Measurements from ENCODE around the gene CLTC.

Gene CLTC

DNA sequence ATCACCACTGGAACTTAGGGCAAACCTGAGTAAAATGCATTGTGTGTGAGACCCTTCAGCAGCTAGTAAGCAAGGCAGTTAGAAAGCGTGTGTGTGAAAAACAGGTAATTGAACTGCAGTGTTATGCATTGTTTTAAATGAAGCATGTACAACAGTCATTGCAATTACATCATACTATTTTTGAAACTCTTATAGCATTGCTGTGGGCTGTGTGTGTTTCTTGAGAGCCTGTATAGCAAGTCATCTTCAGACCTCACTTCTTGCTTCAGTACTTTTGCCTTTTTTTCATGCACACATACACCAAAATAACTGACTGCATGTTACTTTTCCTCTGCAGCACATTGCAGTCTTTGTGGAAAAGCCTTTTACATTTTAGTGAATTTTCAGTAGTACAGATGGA is 68.3 kb downstream of the CLTC start:
- DNase-seq = no peak

GRCh38 chr17:59688496-59688895 is 68.8 kb downstream of the CLTC start:
- DNase-seq = no peak

- no peak for DNase-seq
Observed at GRCh38 chr17:59693582-59693981, 73.9 kb downstream of the CLTC start.

DNA sequence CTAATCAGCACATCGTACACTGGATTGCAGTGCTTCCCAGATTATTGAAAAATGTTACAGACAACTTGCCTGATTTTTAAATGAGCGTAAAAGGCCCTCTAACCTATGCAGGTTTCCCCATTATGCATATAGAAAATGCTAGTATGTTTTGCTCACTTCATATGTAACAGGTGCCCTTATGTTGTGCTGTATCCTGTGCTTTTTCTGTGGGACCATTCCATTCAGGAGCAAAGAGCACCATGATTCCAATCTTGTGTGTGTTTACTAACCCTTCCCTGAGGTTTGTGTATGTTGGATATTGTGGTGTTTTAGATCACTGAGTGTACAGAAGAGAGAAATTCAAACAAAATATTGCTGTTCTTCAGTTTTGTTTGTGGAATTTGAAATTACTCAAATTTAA is 74.6 kb downstream of the CLTC start:
- DNase-seq = no peak

DNA sequence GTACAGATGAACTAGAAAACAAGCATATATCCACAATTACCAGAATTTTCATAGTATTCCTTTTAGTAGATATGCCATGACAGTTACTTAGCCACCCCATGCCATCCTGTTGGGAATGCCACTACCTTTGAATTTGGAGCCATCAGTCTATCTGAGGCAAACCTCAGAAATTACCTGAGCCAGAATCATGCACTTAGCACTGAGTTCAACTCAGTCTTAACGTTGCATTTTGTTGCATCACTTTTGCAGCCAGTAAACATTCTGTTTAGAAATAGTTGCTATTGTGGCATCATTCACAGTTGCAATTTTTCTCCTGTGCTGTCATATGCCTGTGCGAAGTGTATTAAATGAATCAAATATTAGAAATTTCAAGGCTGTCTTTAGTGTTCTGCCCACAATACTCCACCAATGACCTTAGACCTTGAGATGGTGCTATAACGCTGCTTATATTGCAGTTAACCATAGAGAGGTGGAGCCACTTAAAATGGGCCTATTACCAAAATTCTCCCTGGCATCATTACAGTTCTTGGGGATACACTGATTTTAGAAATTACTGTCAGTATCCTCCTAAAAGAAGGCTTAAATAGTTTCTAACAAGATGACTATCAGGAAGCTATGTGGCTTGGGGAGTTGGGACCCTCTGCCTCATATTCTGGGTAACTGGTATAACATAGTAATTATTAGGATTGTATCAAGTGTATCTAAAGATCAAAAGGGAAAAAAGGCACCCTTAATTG is 76.4 kb downstream of the CLTC start:
- no peak for DNase-seq

DNA sequence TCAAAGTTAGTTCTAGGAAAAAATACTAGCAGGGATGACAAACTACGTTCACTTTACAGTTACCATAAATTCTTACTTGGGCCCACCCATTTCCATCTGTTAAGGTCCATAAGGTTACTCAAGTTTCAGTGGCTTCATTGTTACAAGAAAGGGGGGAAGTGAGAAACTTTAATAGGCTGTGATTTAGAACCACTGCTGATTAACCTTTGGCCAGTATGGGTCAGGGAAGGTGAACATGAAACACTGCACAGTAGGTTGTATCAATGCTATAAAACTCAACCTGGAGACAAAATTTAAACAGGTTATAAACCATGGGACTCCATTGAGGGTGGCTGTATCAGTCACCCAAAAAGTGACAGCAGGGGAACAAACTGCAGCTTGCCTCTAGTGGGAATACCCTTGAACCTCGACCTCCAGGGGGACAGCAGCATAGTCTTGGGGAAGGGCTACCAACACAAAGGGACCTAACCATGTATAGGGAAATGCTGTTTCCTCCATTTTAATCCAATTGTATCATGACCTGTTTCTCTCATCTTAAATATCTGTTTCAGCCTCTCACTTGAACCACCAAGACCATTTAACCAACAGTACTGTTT is 77.1 kb downstream of the CLTC start:
- DNase-seq = no peak

DNA sequence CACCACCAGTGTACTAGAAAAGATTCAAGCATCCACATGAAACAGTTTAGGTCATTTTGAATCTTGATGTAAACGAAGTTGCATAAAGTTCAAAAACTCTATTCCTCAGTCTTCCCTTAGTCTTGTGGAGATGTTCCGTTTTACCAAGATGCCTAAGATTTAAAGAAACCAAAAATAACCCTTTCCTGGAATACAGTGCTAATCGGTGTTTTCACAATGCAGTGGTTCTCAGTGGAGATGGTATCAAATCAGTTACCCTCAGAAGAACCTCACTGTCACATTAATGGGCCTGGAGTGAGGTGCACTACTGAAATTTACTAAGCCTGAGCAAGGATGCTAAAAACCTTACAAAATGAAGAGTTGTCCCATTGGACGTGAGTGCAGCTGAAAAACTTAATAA is 78.4 kb downstream of the CLTC start:
- no peak for DNase-seq

DNA sequence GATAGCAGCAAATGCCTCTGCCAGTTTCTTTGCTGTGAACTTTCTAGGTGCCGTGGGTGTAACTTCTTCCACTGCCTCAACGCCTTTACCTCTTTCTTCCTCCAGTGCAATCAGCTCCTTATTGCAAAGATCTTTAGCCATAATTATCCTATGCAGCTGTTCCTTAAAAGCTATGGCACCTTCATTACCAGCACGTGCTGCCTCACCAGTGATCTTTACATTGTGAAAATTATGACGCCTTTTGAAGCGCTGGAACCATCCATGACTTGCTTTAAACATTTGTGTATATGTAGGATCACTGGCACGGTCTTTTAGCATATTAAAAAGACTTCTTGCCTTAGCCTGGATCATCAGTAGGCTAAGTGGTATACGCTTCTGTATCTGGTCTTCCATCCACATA is 79.5 kb downstream of the CLTC start:
- no peak for DNase-seq

DNA sequence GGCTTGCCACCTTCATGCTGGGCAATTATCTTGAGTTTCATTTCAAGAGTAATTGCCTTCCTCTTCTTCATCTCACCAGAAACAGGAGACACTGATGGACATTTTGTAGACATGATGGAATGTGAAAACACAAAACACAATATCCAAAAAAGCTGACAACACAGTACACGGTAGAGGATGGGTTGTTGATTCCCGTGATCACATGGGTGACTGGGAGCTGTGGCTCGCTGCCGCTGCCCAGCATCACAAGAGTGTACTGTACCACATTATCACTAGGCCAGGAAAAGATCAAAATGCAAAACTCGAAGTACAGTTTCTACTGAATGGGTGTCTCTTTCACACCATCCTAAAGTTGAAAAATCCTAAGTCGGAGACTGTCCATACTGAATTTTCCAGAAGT is 80.1 kb downstream of the CLTC start:
- DNase-seq = no peak

- peak; percentile 17 for DNase-seq
Observed at GRCh38 chr17:59702304-59702703, 82.6 kb downstream of the CLTC start.

DNA sequence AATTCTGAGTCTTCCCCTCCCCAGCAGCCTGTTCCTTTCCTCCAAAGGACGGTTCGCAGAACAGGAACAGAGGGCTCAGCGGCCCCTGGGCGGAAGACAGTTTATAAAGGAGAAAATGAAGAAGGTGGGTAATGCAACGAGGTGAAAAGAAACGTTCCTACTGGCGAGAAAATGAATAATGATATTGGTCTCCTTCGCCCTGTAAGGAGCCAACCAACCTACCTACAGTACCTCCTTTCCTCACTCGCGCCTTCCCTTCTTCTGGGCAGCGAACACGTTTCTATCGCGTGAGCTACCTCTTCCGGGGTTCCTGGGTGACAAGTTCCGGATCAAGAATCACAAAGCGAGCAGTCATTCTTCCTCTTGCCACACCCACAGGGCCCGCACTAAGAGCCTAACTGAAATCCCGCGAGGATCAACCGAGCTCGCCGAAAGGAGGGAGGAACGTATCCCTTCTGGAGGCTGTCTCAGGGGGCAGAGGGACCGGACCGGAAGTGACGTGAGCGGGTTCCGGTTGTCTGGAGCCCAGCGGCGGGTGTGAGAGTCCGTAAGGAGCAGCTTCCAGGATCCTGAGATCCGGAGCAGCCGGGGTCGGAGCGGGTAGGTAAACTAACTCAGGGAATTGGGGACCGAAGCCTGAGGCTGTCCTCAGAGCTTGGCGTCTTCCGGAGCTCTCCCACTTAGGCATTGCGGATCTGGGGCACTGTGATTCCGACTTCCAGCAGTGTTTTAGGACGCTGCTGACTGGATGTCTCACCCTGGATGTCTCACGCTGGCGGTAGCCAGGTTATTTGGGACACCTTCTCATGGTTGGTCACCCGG is 87.7 kb downstream of the CLTC start, which contains the start of the genes PTRH2 and VMP1:
Gene PTRH2, minus strand, starts transcription at position 282 of the 822 bp plus-strand sequence. CDS start 9,452 bp downstream, outside the sequence.
Gene VMP1, plus strand, starts transcription at position 506 of the 822 bp plus-strand sequence. CDS start 23,793 bp downstream, outside the sequence.
- peak; percentile 100 for DNase-seq

DNA sequence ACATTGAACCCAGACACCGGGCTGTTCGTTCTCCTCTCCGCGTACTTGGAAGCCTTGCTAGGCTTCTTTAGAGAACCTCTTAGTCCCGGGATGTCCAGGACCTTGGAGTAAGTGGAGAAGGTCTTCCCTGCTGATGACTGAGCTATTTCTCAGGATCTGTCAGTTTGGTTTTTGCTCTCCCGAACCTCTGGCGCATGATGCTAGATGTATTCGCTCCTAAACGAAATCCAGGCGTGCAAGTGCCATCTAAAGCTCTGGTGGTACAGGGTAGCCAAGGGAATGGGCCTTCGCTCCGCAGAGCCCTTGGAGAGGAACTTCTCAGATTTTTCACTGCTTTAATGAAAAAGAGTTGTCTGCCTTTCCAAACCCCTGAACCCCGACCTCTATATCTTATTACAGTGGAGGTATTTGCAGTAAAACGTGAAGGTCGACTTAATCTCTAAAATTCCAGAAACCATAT is 88.3 kb downstream of the CLTC start:
- peak; percentile 54 for DNase-seq

- no peak for DNase-seq
Observed at GRCh38 chr17:59711936-59712335, 92.2 kb downstream of the CLTC start.

DNA sequence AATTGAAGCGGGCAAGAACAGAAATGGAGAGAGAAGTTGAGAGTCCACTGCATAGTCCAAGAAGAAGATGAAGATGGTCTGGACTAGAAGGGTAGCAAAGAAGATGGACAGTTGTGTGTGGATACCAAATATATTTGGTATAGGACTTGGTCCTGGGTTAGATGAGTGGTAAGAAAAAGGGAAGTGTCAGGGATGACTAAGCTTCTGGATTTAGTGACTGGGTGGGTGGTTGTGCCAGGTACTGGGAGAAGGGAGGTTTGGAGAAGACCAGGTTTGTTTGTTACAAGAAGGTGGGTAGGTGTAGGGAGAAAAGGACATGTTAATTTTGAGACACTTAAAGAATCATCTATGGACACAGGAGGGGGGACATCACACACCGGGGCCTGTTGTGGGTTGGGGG is 93.2 kb downstream of the CLTC start:
- DNase-seq = no peak

- DNase-seq = no peak
Observed at GRCh38 chr17:59714255-59714654, 94.6 kb downstream of the CLTC start.

DNA sequence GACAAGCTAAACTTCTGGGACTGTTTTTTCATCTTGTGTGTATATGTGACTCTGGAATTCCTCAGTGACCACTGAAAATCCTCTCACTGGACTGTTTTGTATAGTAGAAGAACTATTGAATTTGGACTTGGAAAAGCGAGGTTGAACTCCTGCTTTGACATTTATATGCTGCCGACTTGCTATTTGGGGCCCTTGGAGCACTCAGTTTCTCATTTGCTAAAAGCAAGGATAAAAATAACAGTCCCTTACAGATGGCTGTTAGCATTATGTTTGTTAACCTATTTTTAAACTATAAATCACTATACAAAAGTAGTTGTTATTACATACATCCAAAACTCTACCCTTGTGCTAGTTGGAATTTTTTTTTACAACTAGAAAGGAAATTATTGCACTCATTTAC is 96.7 kb downstream of the CLTC start:
- no peak for DNase-seq

GRCh38 chr17:59719526-59719925 is 99.8 kb downstream of the CLTC start:
- no peak for DNase-seq

DNA sequence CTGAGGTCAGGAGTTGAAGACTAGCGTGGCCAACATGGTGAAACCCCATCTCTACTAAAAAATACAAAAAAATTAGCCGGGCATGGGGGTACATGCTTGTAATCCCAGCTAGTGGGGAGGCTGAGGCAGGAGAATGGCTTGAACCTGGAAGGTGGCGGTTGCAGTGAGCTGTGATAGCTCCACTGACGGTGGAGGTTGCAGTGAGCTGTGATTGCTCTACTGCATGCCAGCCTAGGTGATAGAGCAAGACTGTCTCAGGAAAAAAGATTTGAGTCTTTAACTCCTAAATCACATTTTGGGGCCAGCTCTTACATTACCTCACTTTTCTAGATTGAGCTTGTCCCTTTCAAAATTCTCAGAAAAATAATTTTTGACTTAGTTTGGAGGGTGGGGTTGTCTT is 102.9 kb downstream of the CLTC start:
- DNase-seq = no peak

GRCh38 chr17:59723041-59723440 is 103.3 kb downstream of the CLTC start:
- no peak for DNase-seq

DNA sequence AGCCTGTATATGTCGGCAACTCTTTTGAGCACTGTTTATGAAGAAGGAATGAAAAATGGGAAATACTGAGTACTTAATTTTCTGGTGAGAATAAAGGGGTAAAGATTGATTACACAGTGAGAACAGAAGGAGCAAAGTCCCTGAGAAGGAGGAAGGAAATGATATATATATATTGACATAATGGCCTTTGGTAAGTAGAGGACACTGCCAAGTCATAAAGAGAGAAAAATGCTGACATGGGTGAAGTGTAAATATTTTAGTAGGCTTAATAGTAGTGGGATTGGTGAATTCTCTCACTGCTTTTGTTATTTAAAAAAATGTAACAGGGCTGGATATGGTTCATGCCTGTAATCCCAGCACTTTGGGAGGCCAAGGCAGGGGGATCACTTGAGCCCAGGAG is 103.9 kb downstream of the CLTC start:
- no peak for DNase-seq

- DNase-seq = no peak
Observed at GRCh38 chr17:59725691-59726090, 106.0 kb downstream of the CLTC start.

GRCh38 chr17:59727817-59728533 is 108.3 kb downstream of the CLTC start:
- DNase-seq = no peak

- DNase-seq = no peak
Observed at GRCh38 chr17:59730268-59730834, 110.7 kb downstream of the CLTC start.
